HG03159 (cell line): Measurements from ENCODE around the gene PRRC2B.

Experiments used
- ATAC-seq: cut with Tn5 transposase; IDR thresholded peaks from one replicate; pipeline ENCODE4 v1.9.1; 2021; ENCODE audit warnings: mild to moderate bottlenecking, moderate library complexity; ENCODE audit not compliant: unreplicated experiment

The PRRC2B gene

GRCh38 chr9:131406563-131407436 lies 12.9 kb downstream of the PRRC2B start:
- no peak for ATAC-seq

GRCh38 chr9:131407717-131408195 lies 13.9 kb downstream of the PRRC2B start:
- no peak for ATAC-seq

- no peak for ATAC-seq
Measured at GRCh38 chr9:131409458-131409992, 15.6 kb downstream of the PRRC2B start.

GRCh38 chr9:131410044-131410491 lies 16.2 kb downstream of the PRRC2B start:
- no peak for ATAC-seq

GRCh38 chr9:131411719-131412681 lies 18.1 kb downstream of the PRRC2B start:
- ATAC-seq = no peak

- no peak for ATAC-seq
Measured at GRCh38 chr9:131416509-131416908, 22.6 kb downstream of the PRRC2B start.

- ATAC-seq = no peak
Measured at GRCh38 chr9:131417264-131418142, 23.6 kb downstream of the PRRC2B start.

GRCh38 chr9:131418143-131419025 lies 24.5 kb downstream of the PRRC2B start:
- no peak for ATAC-seq

- ATAC-seq = no peak
Measured at GRCh38 chr9:131419026-131419614, 25.2 kb downstream of the PRRC2B start.

- no peak for ATAC-seq
Measured at GRCh38 chr9:131419716-131420115, 25.8 kb downstream of the PRRC2B start.

GRCh38 chr9:131420980-131421624 lies 27.2 kb downstream of the PRRC2B start:
- no peak for ATAC-seq

GRCh38 chr9:131421691-131422090 lies 27.8 kb downstream of the PRRC2B start:
- ATAC-seq = no peak

- no peak for ATAC-seq
Measured at GRCh38 chr9:131422241-131422792, 28.4 kb downstream of the PRRC2B start.

GRCh38 chr9:131423171-131423581 lies 29.3 kb downstream of the PRRC2B start:
- ATAC-seq = no peak

GRCh38 chr9:131426545-131426944 lies 32.7 kb downstream of the PRRC2B start:
- ATAC-seq = no peak

- ATAC-seq = no peak
Measured at GRCh38 chr9:131429121-131430012, 35.5 kb downstream of the PRRC2B start.

- ATAC-seq = no peak
Measured at GRCh38 chr9:131432050-131432449, 38.2 kb downstream of the PRRC2B start.
